ENCODE measurements around the gene ITM2B.

ITM2B gene

GRCh38 chr13:48315969-48316650, 83.1 kb downstream of the ITM2B start:
- no peak for DNase-seq (ENCODE audit: low spot score)

DNA sequence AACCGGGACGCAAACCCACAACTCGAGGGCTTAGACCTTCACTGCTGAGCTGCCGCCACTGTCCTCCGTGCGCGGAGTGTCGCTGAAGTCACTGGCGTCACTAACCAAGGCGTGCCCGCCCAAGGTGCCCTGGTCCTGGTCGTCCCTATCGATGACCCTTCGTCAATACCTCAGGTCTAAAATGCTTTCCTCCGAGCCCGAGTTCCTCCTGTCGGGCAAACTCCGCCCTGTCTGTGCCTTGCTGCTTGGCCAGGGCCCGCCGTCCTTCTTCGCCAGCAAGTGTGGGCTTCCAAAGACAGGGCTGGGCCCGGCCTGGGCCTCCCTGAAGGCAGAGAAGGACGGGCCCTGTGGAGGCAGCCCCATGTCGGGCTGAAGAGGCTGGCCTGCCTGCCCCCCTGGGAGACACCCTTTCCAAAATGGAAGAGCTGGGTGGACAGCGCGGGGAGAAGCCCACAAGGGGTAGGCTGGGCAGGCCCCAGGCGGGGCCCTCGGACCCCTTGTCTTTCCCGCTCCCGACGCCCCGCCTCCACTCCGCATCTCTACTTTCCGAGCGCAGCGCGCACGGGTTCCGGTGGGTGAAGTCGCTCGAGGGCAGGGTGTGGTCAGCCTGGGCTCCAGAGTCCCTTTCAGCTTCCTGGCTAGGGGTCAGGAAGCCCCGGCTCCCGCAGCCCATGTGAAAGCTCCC, 84.0 kb downstream of the ITM2B start:
- no peak for DNase-seq (ENCODE audit: low spot score)

DNA sequence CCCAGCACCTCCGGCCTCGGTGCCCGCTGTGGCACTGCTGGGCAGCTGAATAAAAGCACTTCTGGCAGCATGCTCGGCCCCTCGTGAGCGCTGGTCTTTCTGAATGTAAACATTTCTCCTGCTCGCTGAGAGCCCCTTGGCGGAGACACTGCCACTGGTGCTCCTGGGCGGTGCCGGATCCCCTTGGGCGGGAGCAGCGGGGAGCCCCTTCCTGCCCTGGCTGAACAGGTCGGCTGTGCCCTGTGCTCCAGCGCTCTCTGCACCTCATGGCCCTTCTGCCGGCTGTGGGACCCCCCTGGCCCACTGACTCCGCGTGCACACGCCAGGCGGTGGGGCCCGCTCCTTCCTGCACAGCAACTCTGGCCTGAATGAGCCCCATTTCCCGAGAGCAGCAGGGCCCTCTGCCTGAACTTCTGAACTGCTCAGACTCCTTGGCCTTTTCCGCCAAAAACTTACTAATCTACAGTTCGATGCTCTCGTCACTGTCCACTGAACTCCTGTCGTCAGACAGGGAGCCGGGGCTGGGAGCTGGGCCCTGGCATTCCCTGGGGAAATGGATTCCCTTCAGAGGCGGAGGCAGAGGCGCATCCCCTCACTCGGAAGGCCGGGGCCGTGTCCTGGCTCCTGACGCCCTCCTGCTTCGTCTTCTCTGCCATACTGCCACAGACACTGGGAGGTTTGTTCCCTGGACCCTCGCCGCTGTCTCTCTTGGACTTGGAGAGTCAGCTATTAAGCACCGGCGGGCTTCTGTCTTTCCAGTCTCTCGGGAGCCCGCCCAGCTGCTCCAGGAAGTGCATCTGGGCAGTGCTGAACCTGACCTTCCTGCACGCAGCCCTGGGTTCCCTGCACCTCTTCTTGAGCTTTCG, 84.7 kb downstream of the ITM2B start:
- DNase-seq (ENCODE audit: low spot score): no peak

- DNase-seq (ENCODE audit: low spot score): no peak
Measured at GRCh38 chr13:48318377-48318811, 85.4 kb downstream of the ITM2B start.

DNA sequence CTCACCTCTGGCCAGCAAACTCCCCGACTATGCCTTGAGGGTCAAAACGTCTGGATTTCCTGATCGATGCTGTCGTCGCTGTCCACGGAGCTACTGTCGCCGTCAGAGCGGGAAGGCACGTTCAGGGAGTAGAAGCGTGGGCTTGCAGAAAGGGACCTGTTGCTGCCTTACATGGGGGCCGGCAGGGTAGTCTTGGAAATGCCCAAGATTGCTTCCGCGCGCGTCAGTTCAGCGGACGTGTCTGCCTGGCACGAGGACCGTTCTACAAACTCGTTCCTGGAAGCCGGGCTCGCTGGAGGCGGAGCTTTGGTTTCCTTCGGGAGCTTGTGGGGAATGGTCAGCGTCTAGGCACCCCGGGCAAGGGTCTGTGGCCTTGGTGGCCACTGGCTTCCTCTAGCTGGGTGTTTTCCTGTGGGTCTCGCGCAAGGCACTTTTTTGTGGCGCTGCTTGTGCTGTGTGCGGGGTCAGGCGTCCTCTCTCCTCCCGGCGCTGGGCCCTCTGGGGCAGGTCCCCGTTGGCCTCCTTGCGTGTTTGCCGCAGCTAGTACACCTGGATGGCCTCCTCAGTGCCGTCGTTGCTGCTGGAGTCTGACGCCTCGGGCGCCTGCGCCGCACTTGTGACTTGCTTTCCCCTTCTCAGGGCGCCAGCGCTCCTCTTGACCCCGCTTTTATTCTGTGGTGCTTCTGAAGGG, 86.0 kb downstream of the ITM2B start:
- no peak for DNase-seq (ENCODE audit: low spot score)

Measured in germinal center (tissue), 1 donor.